ENCODE measurements around the gene IQCH.

Gene IQCH

GRCh38 chr15:67305506-67305905, 50.9 kb downstream of the IQCH start:
- Histone ChIP-seq H3K27ac (no peak overlapping the region), H3K27me3 (ENCODE audit: insufficient read depth, low read depth, severe bottlenecking) (no peaks in the 10 kb centered on the region), H3K4me3 (ENCODE audit: low read depth, low read length) (no peak overlapping the region), H3K36me3 (no peaks in the 10 kb centered on the region), H3K9me3 (ENCODE audit: severe bottlenecking) (no peaks in the 10 kb centered on the region)
- TF ChIP-seq, protein P1, sequence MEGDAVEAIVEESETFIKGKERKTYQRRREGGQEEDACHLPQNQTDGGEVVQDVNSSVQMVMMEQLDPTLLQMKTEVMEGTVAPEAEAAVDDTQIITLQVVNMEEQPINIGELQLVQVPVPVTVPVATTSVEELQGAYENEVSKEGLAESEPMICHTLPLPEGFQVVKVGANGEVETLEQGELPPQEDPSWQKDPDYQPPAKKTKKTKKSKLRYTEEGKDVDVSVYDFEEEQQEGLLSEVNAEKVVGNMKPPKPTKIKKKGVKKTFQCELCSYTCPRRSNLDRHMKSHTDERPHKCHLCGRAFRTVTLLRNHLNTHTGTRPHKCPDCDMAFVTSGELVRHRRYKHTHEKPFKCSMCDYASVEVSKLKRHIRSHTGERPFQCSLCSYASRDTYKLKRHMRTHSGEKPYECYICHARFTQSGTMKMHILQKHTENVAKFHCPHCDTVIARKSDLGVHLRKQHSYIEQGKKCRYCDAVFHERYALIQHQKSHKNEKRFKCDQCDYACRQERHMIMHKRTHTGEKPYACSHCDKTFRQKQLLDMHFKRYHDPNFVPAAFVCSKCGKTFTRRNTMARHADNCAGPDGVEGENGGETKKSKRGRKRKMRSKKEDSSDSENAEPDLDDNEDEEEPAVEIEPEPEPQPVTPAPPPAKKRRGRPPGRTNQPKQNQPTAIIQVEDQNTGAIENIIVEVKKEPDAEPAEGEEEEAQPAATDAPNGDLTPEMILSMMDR (IDR thresholded peaks at IDR 0.05; ENCODE audit: low read depth, low read length) = no peak
- DNase-seq = no peak

DNA sequence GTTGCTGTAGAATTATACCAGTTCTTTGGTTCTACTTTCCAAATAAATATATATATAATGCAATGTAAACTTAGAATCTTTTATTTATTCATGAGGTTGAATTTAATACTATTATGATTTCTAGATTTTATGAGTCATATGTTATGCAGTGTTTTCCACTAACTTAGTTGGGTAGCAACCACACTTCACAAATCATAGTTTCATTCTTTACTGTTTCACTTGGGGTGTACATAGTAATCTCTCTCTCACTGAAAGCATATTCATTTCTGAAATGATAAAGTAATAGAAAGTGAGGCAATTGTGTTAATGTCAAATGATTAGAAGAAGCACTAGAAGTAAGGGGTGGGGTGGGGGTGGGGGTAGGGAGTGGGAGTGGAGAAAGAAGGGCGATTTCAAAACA, 52.6 kb downstream of the IQCH start:
- Histone ChIP-seq H3K36me3 (no peaks in the 10 kb centered on the region), H3K4me3 (ENCODE audit: low read depth, low read length) (no peak overlapping the region), H3K27me3 (ENCODE audit: insufficient read depth, low read depth, severe bottlenecking) (no peaks in the 10 kb centered on the region), H3K9me3 (ENCODE audit: severe bottlenecking) (no peaks in the 10 kb centered on the region), H3K27ac (no peak overlapping the region)
- no peak for DNase-seq
- TF ChIP-seq, protein P1 (IDR thresholded peaks at IDR 0.05; ENCODE audit: low read depth, low read length) = no peak

- H3K4me3 ChIP-seq (ENCODE audit: low read depth, low read length) = no peak overlapping the region
- no peaks in the 10 kb centered on the region for H3K9me3 ChIP-seq (ENCODE audit: severe bottlenecking)
- no peaks in the 10 kb centered on the region for H3K36me3 ChIP-seq
- no peak overlapping the region for H3K27ac ChIP-seq
- no peaks in the 10 kb centered on the region for H3K27me3 ChIP-seq (ENCODE audit: insufficient read depth, low read depth, severe bottlenecking)
- TF ChIP-seq, protein P1 (IDR thresholded peaks at IDR 0.05; ENCODE audit: low read depth, low read length) = no peak
- DNase-seq = no peak
These were observed 53.5 kb downstream of the IQCH start for GRCh38 chr15:67307889-67308597.

DNA sequence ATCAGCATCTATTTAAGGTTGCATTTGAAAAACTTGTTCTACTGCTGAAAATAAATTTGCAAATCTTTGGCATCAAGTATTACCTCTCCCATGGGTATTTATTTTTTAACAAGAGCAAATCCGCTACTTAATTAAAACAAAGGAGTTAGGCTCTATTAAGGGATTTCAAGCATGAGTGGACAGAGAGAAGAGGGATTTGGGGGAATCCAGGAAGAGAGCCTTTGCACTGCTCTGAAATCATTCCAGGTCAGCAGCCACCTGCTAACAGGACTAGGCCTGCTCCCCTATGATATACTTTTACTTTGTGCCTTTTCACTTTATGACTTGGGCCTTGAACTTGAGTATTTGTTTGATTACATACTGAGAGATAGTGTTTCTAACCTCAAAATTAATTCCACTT, 57.1 kb downstream of the IQCH start:
- H3K4me3 ChIP-seq (ENCODE audit: low read depth, low read length) = no peak overlapping the region
- H3K9me3 ChIP-seq (ENCODE audit: severe bottlenecking) = no peaks in the 10 kb centered on the region
- no peaks in the 10 kb centered on the region for H3K27me3 ChIP-seq (ENCODE audit: insufficient read depth, low read depth, severe bottlenecking)
- peak; percentile 38 for DNase-seq
- no peak overlapping the region for H3K27ac ChIP-seq
- H3K36me3 ChIP-seq = no peaks in the 10 kb centered on the region
- TF ChIP-seq, protein P1 (IDR thresholded peaks at IDR 0.05; ENCODE audit: low read depth, low read length) = no peak

DNA sequence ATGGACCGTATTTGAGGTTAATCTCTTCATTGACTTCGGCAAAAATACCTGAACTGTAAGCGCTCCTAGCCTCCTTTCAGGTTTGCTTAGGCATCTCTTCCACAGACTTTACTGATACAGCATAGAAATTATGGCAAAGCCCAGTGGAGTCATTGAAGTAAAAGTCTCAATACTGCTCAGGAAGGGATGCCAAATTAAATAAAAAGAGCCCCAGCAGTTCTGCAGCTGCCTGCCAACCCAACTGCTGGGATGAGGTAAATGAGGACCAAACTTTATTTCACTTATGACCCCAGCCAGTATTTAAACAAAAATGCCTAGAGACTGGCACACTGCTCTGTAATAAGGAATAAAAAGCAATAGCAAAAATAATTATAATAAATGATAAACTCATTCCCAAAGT, 65.4 kb downstream of the IQCH start:
- TF ChIP-seq, protein P1 (IDR thresholded peaks at IDR 0.05; ENCODE audit: low read depth, low read length) = no peak
- Histone ChIP-seq H3K9me3 (ENCODE audit: severe bottlenecking) (no peaks in the 10 kb centered on the region), H3K36me3 (no peaks in the 10 kb centered on the region), H3K4me3 (ENCODE audit: low read depth, low read length) (no peak overlapping the region), H3K27me3 (ENCODE audit: insufficient read depth, low read depth, severe bottlenecking) (no peaks in the 10 kb centered on the region), H3K27ac (no peak overlapping the region)
- DNase-seq = no peak

GRCh38 chr15:67321352-67321751, 66.8 kb downstream of the IQCH start:
- TF ChIP-seq, protein P1 (IDR thresholded peaks at IDR 0.05; ENCODE audit: low read depth, low read length) = no peak
- H3K36me3 ChIP-seq = no peaks in the 10 kb centered on the region
- no peak overlapping the region for H3K27ac ChIP-seq
- H3K27me3 ChIP-seq (ENCODE audit: insufficient read depth, low read depth, severe bottlenecking) = no peaks in the 10 kb centered on the region
- no peak overlapping the region for H3K4me3 ChIP-seq (ENCODE audit: low read depth, low read length)
- H3K9me3 ChIP-seq (ENCODE audit: severe bottlenecking) = no peaks in the 10 kb centered on the region
- no peak for DNase-seq
